ENCODE data around the gene PIP5K1C. TPM values are rescaled to one million over a fixed set of nuclear protein-coding genes. Genes with fewer than 3 reads are reported as not detected.

Gene PIP5K1C
- total and polyA plus RNA-seq, 8 donors = 8.6 to 164 (median 25.6) TPM

GRCh38 chr19:3692141-3693024 is 7.9 kb downstream of the PIP5K1C start:
- Histone ChIP-seq H3K27me3 (no peaks in the 10 kb centered on the region), H3K36me3 (peaks cover 0 to 29% (median 17%) of the 10 kb centered on the region in 4 donors), H3K4me3 (no peak overlapping the region), H3K27ac (peak overlapping the region in 2 of 5 donors; percentile 51 to 76), H3K4me1 (peaks cover 14 to 62% (median 39%) of the 10 kb centered on the region in 4 donors), H3K9me3 (no peaks in the 10 kb centered on the region)
- intact Hi-C loops (cut with DNase I; ENCODE audit: low total_unique reads) = no loop called here
- DNase-seq = no peak
- WGBS, 5 donors = 83 to 93% (median 88%) methylated on average over 24 to 25 of the region's 25 CpGs
- TF ChIP-seq POLR2A (IDR thresholded peaks at IDR 0.05) (no peak), CTCF (IDR thresholded peaks at IDR 0.05) (peak in 5 of 7 experiments; percentile 34 to 61 (median 36)), EP300 (IDR thresholded peaks at IDR 0.05) (no peak)

- TF ChIP-seq POLR2AphosphoS5 (IDR thresholded peaks at IDR 0.05) (no peak), EP300 (IDR thresholded peaks at IDR 0.05) (no peak), CTCF (IDR thresholded peaks at IDR 0.05) (no peak), POLR2A (IDR thresholded peaks at IDR 0.05) (no peak)
- 95 to 96% (median 95%) methylated on average over 12 to 18 of the region's 18 CpGs for WGBS, 5 donors
- Histone ChIP-seq H3K27me3 (no peaks in the 10 kb centered on the region), H3K36me3 (peaks cover 0 to 29% (median 17%) of the 10 kb centered on the region in 4 donors), H3K4me1 (peaks cover 15 to 62% (median 42%) of the 10 kb centered on the region in 4 donors), H3K9me3 (no peaks in the 10 kb centered on the region), H3K4me3 (no peak overlapping the region), H3K27ac (peak overlapping the region in 1 of 5 donors; percentile 76)
- no peak for DNase-seq
- intact Hi-C loops (cut with DNase I; ENCODE audit: low total_unique reads) = no loop called here
Measured at GRCh38 chr19:3691726-3692125, 8.5 kb downstream of the PIP5K1C start.

GRCh38 chr19:3691372-3691716 is 8.9 kb downstream of the PIP5K1C start:
- TF ChIP-seq POLR2AphosphoS5 (IDR thresholded peaks at IDR 0.05) (no peak), EP300 (IDR thresholded peaks at IDR 0.05) (no peak), POLR2A (IDR thresholded peaks at IDR 0.05) (no peak), CTCF (IDR thresholded peaks at IDR 0.05) (no peak)
- H3K4me1 ChIP-seq = peaks cover 19 to 63% (median 42%) of the 10 kb centered on the region in 4 donors
- no peak overlapping the region for H3K4me3 ChIP-seq

DNA sequence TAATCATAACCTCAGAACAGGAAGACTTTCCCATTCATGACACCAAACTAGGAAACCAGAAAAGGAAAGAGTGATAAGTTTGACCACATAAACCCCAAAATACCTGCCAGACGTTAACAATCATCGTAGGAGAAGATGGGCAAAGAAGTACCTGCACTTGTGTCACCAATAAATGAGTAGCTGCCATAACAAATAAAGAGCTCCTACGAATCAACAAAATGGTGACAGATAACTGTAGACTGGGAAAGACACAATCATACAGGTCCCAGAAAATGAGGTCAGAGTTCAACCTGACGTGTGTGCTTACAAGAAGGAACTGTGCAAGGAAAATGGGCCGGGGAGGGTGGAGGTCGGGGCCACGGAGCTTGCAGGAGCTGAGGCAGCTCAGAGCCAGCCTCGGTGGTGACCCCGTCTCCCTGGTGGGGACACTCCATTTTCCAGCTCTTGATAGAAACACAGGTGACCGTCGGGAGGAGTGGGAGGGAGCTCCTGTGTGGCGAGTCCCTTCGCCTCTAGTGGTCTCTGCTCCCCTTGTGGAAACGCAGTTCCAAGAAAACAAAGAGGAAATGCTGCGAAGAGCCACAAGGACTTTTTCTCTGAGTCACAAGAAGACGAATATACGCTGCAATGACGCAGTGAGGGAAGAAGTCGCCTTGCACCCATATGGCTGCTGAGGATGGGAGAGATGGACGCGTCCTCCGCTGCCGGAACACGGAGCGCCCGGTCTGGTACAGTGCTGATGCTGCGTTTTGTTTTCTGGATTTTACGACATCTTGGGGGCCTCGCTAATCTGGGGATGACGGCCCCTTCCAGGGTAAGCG is 9.5 kb downstream of the PIP5K1C start:
- intact Hi-C loops (cut with DNase I; ENCODE audit: low total_unique reads) = no loop called here
- Histone ChIP-seq H3K36me3 (peaks cover 0 to 24% (median 13%) of the 10 kb centered on the region in 4 donors), H3K9me3 (no peaks in the 10 kb centered on the region), H3K27ac (no peak overlapping the region), H3K4me3 (no peak overlapping the region), H3K27me3 (no peaks in the 10 kb centered on the region), H3K4me1 (peaks cover 21 to 61% (median 40%) of the 10 kb centered on the region in 4 donors)
- TF ChIP-seq CTCF (IDR thresholded peaks at IDR 0.05) = no peak
- no peak for TF ChIP-seq EP300 (IDR thresholded peaks at IDR 0.05)
- no peak for TF ChIP-seq POLR2A (IDR thresholded peaks at IDR 0.05)
- no peak for TF ChIP-seq POLR2AphosphoS5 (IDR thresholded peaks at IDR 0.05)
- no peak for DNase-seq
- WGBS, 5 donors = 86 to 93% (median 92%) methylated on average over 31 of the region's 31 CpGs

More at GRCh38 chr19:3691372-3691716, 8.9 kb downstream of the PIP5K1C start:
- 85 to 93% (median 88%) methylated on average over 14 to 16 of the region's 16 CpGs for WGBS, 5 donors
- H3K9me3 ChIP-seq = no peaks in the 10 kb centered on the region
- intact Hi-C loops (cut with DNase I; ENCODE audit: low total_unique reads) = no loop called here
- peaks cover 0 to 29% (median 17%) of the 10 kb centered on the region in 4 donors for H3K36me3 ChIP-seq
- peak overlapping the region in 1 of 5 donors; percentile 76 for H3K27ac ChIP-seq
- no peak for DNase-seq
- H3K27me3 ChIP-seq = no peaks in the 10 kb centered on the region
